Kidney (tissue), 14 donors: ENCODE results near the gene TTI1. TPM values are rescaled to one million over a fixed set of nuclear protein-coding genes. Genes with fewer than 3 reads are reported as not detected.

ENCODE experiments used
- DNase-seq, 5 donors: peaks; one replicate each; pipeline ENCODE4 v3.0.0-alpha.2; 2013 to 2020
- FAIRE-seq: peaks from 2 replicates; lab custom pipeline; 2012; peaks lifted over from hg19 to GRCh38; lab: Jason Lieb, UNC
- H3K27ac ChIP-seq, 2 donors: one replicate each; pipeline ENCODE4 v1.7.0; 2013; ENCODE audit warnings: low read depth in 2 of 2, low read length in 2 of 2, inconsistent platforms in 1 of 2
- H3K27me3 ChIP-seq: one replicate; pipeline ENCODE4 v1.7.1; 2013; ENCODE audit warnings: low read length, inconsistent platforms; ENCODE audit not compliant: control insufficient read depth, insufficient read depth
- H3K36me3 ChIP-seq, 3 donors: one replicate each; pipeline versions ENCODE4 v1.7.0 to v1.7.1; 2013; ENCODE audit warnings: low read length in 3 of 3, control low read depth in 1 of 3, inconsistent platforms in 1 of 3; ENCODE audit not compliant: insufficient read depth in 3 of 3, control insufficient read depth in 2 of 3
- H3K4me1 ChIP-seq, 3 donors: one replicate each; pipeline versions ENCODE4 v1.7.0 to v1.7.1; 2013; ENCODE audit warnings: low read length in 3 of 3, inconsistent platforms in 1 of 3, low read depth in 1 of 3; ENCODE audit not compliant: control insufficient read depth in 2 of 3, insufficient read depth in 2 of 3
- H3K4me3 ChIP-seq, 3 donors: one replicate each; pipeline versions ENCODE4 v1.7.0 to v1.8.1; 2013; ENCODE audit warnings: low read length in 3 of 3, control low read depth in 1 of 3, inconsistent platforms in 1 of 3
- H3K9ac ChIP-seq, 3 donors: one replicate each; pipeline versions ENCODE4 v1.7.0 to v1.7.1; 2013; ENCODE audit warnings: low read length in 3 of 3, control low read depth in 1 of 3, inconsistent platforms in 1 of 3
- H3K9me3 ChIP-seq, 3 donors: one replicate each; pipeline versions ENCODE4 v1.7.0 to v1.7.1; 2013; ENCODE audit warnings: low read length in 3 of 3, control low read depth in 1 of 3, inconsistent platforms in 1 of 3; ENCODE audit not compliant: control insufficient read depth in 2 of 3, insufficient read depth in 1 of 3
- CTCF ChIP-seq: IDR thresholded peaks from 3 replicates; pipeline ENCODE4 v1.5.1; 2012; ENCODE audit warnings: mild to moderate bottlenecking, moderate library complexity, borderline replicate concordance; ENCODE audit not compliant: insufficient read depth; ENCODE audit errors: extremely low read depth
- intact Hi-C: fragments of 100-400 bp; cut with DNase I; formaldehyde crosslinking; loops from one replicate; pipeline ENCODE4 v1.11.1; 2022
- polyA plus RNA-seq: library from polyadenylated mRNA; stranded (reverse); fragments of 350-450 nt; fragmentation: Illumina TruSeq; extraction: RNeasy Lipid Tissue Mini Kit (QIAGEN cat#74804); gene quantifications from one replicate; pipeline ENCODE4 v1.2.3, GENCODE V29; 2014; ENCODE audit warnings: low read depth, low replicate concordance; ENCODE audit not compliant: insufficient read depth
- total RNA-seq: library from RNA; stranded (reverse); fragmentation: NEBNext Ultra II Directional; extraction: Animal tissue kit (Norgen Biotek cat#: 25700); gene quantifications from one replicate; pipeline ENCODE4 v1.2.1, GENCODE V29; 2021
- donor health status: control.
- donor health status: control.
- donor health status: control.
- donor health status: control.
- donor health status: control.
- donor health status: DM: yes; HTN: yes; CAD: no.
- donor health status: Normal renal cell carcinoma (clear cell type).

TTI1 gene
- total and polyA plus RNA-seq, 2 donors from 2014 or later = 8.6 to 19.5 TPM

DNA sequence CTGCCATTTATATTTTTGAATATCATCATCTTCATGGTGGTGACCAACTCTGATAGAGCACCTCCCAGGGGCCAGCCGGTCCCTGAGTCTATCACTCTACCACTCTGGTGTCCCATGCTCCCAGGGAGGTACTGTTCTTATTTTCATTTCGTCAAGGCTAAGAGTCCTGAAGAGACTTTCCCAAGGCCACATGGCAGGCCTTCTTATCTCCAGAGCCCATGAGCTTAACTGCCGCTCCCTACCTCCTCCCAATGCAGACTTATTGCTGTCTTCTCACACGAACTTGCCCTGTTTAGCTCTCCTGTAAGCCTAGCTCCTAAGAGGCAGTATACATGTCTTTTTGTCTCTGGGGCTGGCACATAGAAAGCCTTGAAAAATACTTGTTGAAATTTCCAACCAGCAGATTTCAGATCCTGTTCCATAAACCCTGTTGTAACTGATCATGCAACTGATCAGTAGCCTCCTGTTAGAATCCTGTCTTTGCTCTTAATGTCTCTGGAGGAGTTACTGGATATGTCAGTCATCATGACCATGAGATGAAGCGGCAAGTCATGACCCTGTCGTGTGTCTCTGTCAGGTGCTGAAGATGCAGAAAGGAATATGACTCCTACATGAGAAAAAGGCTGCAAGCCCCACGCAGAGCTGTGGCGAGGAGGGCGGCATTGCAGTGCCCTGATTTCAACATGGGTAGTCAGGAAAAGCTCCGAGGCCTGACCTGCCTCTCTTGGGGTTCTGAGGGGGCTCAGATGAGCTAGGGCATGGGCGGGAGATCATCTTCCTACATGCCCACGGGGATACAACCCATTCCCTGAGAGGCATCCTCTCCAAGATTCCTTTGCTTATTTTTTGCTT, 60.0 kb downstream of the TTI1 start:
- H3K9ac ChIP-seq = no peak overlapping the region
- FAIRE-seq (no peak), DNase-seq (no peak)
- no peak overlapping the region for H3K4me3 ChIP-seq
- no peak overlapping the region for H3K27ac ChIP-seq
- H3K36me3 ChIP-seq = no peaks in the 10 kb centered on the region
- no peaks in the 10 kb centered on the region for H3K9me3 ChIP-seq
- no peaks in the 10 kb centered on the region for H3K27me3 ChIP-seq
- no peak for TF ChIP-seq CTCF
- no peaks in the 10 kb centered on the region for H3K4me1 ChIP-seq
- intact Hi-C loops = no loop called here

GRCh38 chr20:37972256-37973058, 60.8 kb downstream of the TTI1 start:
- Histone ChIP-seq H3K27ac (no peak overlapping the region), H3K4me1 (no peaks in the 10 kb centered on the region), H3K4me3 (no peak overlapping the region), H3K9ac (no peak overlapping the region), H3K36me3 (no peaks in the 10 kb centered on the region), H3K27me3 (no peaks in the 10 kb centered on the region), H3K9me3 (no peaks in the 10 kb centered on the region)
- no peak for TF ChIP-seq CTCF
- DNase-seq = no peak
- intact Hi-C loops = no loop called here
- FAIRE-seq = no peak

- Histone ChIP-seq H3K9ac (no peak overlapping the region), H3K4me3 (no peak overlapping the region), H3K27me3 (no peaks in the 10 kb centered on the region), H3K27ac (no peak overlapping the region), H3K9me3 (no peaks in the 10 kb centered on the region), H3K4me1 (no peaks in the 10 kb centered on the region), H3K36me3 (no peaks in the 10 kb centered on the region)
- no peak for DNase-seq
- intact Hi-C loops = no loop called here
- TF ChIP-seq CTCF = no peak
- FAIRE-seq = no peak
These were observed 61.6 kb downstream of the TTI1 start for GRCh38 chr20:37971561-37972127.
